ENCODE data around the gene XPNPEP1.

GRCh38 chr10:109912335-109913281 is 10.7 kb downstream of the XPNPEP1 start:
- TF ChIP-seq CEBPB (IDR thresholded peaks at IDR 0.05): no peak
- no peak for TF ChIP-seq YY1 (IDR thresholded peaks at IDR 0.05; ENCODE audit: low read depth)

All from Ishikawa (cell line).